ENCODE results near the gene NOS1AP. TPM values are rescaled to one million over a fixed set of nuclear protein-coding genes. Genes with fewer than 3 reads are reported as not detected.

NOS1AP gene
- polyA plus RNA-seq, 1 experiment = 0.04 TPM

DNA sequence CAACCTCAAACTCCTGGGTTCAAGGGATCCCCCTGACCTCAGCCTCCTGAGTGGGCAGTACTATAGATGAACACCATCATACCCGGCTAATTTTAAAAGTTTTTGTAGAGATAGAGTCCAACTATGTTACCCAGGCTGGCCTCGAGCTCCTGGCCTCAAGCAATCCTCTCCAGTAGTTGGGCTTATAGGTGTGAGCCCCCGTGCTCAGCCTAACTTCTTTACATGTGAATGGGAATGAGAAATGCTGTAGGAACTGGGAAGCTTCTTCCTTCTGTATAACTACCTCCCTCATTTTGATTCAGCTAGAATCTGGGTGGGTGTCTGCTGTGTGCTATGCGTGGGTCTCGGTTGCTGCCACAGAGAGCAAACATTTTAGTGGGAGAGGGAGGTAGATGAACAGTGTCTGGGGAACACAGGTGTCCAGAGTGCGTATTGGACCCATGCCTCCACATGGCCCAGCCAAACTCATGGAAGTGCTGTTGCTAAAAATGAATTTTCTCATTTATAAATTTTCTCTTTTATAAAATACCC, 150.6 kb downstream of the NOS1AP start:
- Histone ChIP-seq H3K4me3 (ENCODE audit: low read depth, low read length) (no peak overlapping the region), H3K9me3 (ENCODE audit: control insufficient read depth, insufficient read depth, low read length) (no peaks in the 10 kb centered on the region), H3K27me3 (ENCODE audit: control insufficient read depth, insufficient read depth, low read length) (peaks cover 5% of the 10 kb centered on the region), H3K27ac (ENCODE audit: low read depth, low read length) (no peak overlapping the region)
- TF ChIP-seq, protein P1, sequence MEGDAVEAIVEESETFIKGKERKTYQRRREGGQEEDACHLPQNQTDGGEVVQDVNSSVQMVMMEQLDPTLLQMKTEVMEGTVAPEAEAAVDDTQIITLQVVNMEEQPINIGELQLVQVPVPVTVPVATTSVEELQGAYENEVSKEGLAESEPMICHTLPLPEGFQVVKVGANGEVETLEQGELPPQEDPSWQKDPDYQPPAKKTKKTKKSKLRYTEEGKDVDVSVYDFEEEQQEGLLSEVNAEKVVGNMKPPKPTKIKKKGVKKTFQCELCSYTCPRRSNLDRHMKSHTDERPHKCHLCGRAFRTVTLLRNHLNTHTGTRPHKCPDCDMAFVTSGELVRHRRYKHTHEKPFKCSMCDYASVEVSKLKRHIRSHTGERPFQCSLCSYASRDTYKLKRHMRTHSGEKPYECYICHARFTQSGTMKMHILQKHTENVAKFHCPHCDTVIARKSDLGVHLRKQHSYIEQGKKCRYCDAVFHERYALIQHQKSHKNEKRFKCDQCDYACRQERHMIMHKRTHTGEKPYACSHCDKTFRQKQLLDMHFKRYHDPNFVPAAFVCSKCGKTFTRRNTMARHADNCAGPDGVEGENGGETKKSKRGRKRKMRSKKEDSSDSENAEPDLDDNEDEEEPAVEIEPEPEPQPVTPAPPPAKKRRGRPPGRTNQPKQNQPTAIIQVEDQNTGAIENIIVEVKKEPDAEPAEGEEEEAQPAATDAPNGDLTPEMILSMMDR (IDR thresholded peaks at IDR 0.05; ENCODE audit: low read depth, low read length) = no peak
- no peak for DNase-seq (ENCODE audit: low read depth, low spot score)
- POLR2A ChIA-PET = no interaction called here
- CTCF ChIA-PET = interaction anchor here (1.5 kb wide), 1 partner anchor 164 kb away, joined by 4 read pairs; no protein-coding TSS in a partner anchor

DNA sequence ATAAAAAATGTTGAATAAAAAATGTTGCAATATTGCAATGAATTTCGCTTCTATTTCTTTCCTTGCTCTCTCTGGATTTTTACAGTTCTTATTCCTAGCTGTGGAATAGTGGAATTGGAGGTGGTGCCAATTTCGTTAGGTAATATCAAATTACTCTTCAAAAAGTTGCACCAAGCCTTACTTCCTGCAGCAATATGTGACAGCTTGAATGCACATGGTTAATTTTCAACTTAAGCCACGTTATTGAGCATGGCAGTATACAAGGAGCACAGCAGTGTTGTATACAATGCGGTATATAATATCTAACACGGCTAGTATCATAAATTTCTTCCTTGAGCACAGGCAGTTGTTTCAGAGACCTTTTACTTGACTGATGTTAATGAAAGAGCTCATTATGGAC, 152.5 kb downstream of the NOS1AP start:
- POLR2A ChIA-PET = no interaction called here
- Histone ChIP-seq H3K4me3 (ENCODE audit: low read depth, low read length) (no peak overlapping the region), H3K27ac (ENCODE audit: low read depth, low read length) (no peak overlapping the region), H3K9me3 (ENCODE audit: control insufficient read depth, insufficient read depth, low read length) (no peaks in the 10 kb centered on the region), H3K27me3 (ENCODE audit: control insufficient read depth, insufficient read depth, low read length) (peaks cover 5% of the 10 kb centered on the region)
- DNase-seq (ENCODE audit: low read depth, low spot score) = no peak
- TF ChIP-seq, protein P1 (IDR thresholded peaks at IDR 0.05; ENCODE audit: low read depth, low read length) = no peak
- CTCF ChIA-PET = interaction anchor here (0.6 kb wide), 1 partner anchor 10 kb away, joined by 3 read pairs; no protein-coding TSS in a partner anchor

DNA sequence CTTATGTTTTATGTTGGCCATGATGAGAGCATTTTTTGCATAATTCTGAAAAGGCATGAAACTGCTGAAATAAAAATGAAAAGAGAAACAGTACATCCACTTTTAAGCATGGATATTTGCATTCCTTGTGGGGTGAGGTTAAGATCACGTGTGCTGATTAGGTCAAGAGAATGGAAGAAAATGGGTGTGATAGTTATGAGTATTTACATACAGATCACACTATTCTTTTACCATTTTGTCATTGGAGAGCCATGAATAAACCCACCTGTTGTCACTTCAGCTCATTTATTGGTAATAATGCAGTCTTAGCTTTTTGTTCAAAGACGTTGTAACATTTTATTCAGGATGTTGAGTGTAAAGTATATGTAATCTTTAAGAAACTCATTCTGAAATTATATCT, 153.2 kb downstream of the NOS1AP start:
- ChIA-PET CTCF (interaction anchor here (0.6 kb wide), 1 partner anchor 11 kb away, joined by 3 read pairs; no protein-coding TSS in a partner anchor), POLR2A (no interaction called here)
- no peak for DNase-seq (ENCODE audit: low read depth, low spot score)
- Histone ChIP-seq H3K9me3 (ENCODE audit: control insufficient read depth, insufficient read depth, low read length) (no peaks in the 10 kb centered on the region), H3K27ac (ENCODE audit: low read depth, low read length) (no peak overlapping the region), H3K4me3 (ENCODE audit: low read depth, low read length) (no peak overlapping the region), H3K27me3 (ENCODE audit: control insufficient read depth, insufficient read depth, low read length) (peaks cover 5% of the 10 kb centered on the region)
- TF ChIP-seq, protein P1 (IDR thresholded peaks at IDR 0.05; ENCODE audit: low read depth, low read length) = no peak

DNA sequence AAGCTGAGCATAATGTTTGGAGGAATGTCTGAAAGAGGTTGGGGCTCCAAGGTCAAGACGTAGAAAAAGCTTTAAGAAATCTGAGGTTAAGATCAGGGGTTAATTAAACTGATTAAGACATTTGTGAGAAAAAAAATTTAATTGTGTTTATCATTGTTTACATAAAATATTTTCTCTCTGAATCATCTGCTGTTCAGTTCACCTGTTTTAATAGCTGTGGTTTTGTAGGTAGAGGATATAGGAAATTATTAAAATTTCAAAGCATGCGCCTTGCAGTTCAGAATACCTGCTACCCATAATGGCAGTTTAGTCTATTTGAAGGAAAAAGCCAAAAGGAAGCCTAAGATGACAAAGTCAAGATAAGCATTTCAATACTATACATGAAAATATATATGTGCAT, 154.0 kb downstream of the NOS1AP start:
- Histone ChIP-seq H3K27me3 (ENCODE audit: control insufficient read depth, insufficient read depth, low read length) (peaks cover 5% of the 10 kb centered on the region), H3K27ac (ENCODE audit: low read depth, low read length) (no peak overlapping the region), H3K9me3 (ENCODE audit: control insufficient read depth, insufficient read depth, low read length) (no peaks in the 10 kb centered on the region), H3K4me3 (ENCODE audit: low read depth, low read length) (no peak overlapping the region)
- DNase-seq (ENCODE audit: low read depth, low spot score) = no peak
- CTCF ChIA-PET = no interaction called here
- POLR2A ChIA-PET = no interaction called here
- TF ChIP-seq, protein P1 (IDR thresholded peaks at IDR 0.05; ENCODE audit: low read depth, low read length) = no peak

DNA sequence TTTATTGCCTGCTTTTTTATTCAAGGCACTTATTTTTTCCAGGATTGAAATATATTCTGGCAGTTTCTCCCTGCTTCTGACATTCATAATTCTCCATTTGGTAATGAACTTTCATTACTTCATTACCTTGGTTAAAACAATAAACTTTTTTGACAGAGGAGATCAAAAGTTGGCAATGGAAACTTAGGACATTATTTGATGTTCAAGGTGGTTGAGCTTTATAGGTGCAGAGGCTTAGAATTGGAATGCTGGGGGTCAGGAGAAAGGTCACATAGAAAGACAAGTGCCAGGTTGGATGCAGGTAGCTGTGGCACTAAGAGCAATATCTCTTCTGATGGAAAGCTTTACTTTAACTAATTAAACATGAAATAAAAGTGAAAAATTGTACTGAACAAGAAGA, 154.8 kb downstream of the NOS1AP start:
- no peaks in the 10 kb centered on the region for H3K9me3 ChIP-seq (ENCODE audit: control insufficient read depth, insufficient read depth, low read length)
- TF ChIP-seq, protein P1 (IDR thresholded peaks at IDR 0.05; ENCODE audit: low read depth, low read length) = no peak
- ChIA-PET CTCF (no interaction called here), POLR2A (no interaction called here)
- H3K27ac ChIP-seq (ENCODE audit: low read depth, low read length) = no peak overlapping the region
- no peak overlapping the region for H3K4me3 ChIP-seq (ENCODE audit: low read depth, low read length)
- H3K27me3 ChIP-seq (ENCODE audit: control insufficient read depth, insufficient read depth, low read length) = peaks cover 5% of the 10 kb centered on the region
- DNase-seq (ENCODE audit: low read depth, low spot score) = no peak
